CD14-positive monocyte (primary cell): ENCODE measurements around the gene ACLY. TPM values are rescaled to one million over a fixed set of nuclear protein-coding genes. Genes with fewer than 3 reads are reported as not detected.
A peak's percentile ranks its signal among the peaks of the same experiment; 100 is the strongest.

ENCODE experiments used
- DNase-seq, 3 donors: peaks; one replicate each; pipeline ENCODE4 v3.0.0-alpha.2; 2011 to 2022
- H2AFZ ChIP-seq: 2 replicates; pipeline ENCODE4 v1.6.0; 2012; ENCODE audit warnings: mild to moderate bottlenecking, low read depth, low read length, inconsistent platforms; ENCODE audit not compliant: insufficient read depth, poor library complexity, severe bottlenecking
- H3K27ac ChIP-seq, 2 donors: 1 replicate in 1 of 2; 2 replicates in 1 of 2; pipeline ENCODE4 v1.5.1; 2012 to 2013; ENCODE audit warnings: low read length in 2 of 2, control low read depth in 1 of 2, inconsistent platforms in 1 of 2, low read depth in 1 of 2, mild to moderate bottlenecking in 1 of 2
- H3K27me3 ChIP-seq, 2 donors: one replicate each; pipeline versions ENCODE4 v1.6.0 to v1.6.1; 2011 to 2013; ENCODE audit warnings: low read length in 2 of 2; ENCODE audit not compliant: control insufficient read depth in 2 of 2, insufficient read depth in 2 of 2
- H3K36me3 ChIP-seq, 2 donors: replicated peaks in 1 of 2; 1 replicate in 1 of 2; 2 replicates in 1 of 2; pipeline versions ENCODE4 v1.5.1 to v1.6.1; 2012 to 2013; ENCODE audit warnings: low read length in 2 of 2, control low read depth in 1 of 2, inconsistent platforms in 1 of 2, mild to moderate bottlenecking in 1 of 2; ENCODE audit not compliant: insufficient read depth in 2 of 2, control insufficient read depth in 1 of 2
- H3K4me1 ChIP-seq, 2 donors: 1 replicate in 1 of 2; 2 replicates in 1 of 2; pipeline versions ENCODE4 v1.5.1 to v1.6.1; 2012 to 2013; ENCODE audit warnings: low read length in 2 of 2, control low read depth in 1 of 2, inconsistent platforms in 1 of 2, mild to moderate bottlenecking in 1 of 2, moderate library complexity in 1 of 2; ENCODE audit not compliant: insufficient read depth in 2 of 2, control insufficient read depth in 1 of 2
- H3K4me2 ChIP-seq: replicated peaks from 2 replicates; pipeline ENCODE3; 2012; ENCODE audit warnings: low read length, moderate library complexity, mild to moderate bottlenecking; ENCODE audit not compliant: poor library complexity, severe bottlenecking; ENCODE audit errors: extremely low read depth
- H3K4me3 ChIP-seq, 3 experiments: fragments of 200-600 bp in 1 of 3; sonication (generic) in 1 of 3; replicated peaks in 1 of 3; 1 replicate in 2 of 3; 2 replicates in 1 of 3; pipeline ENCODE4 v1.5.1; 2011 to 2013; ENCODE audit warnings: low read length in 3 of 3, mild to moderate bottlenecking in 3 of 3, control low read depth in 2 of 3, low read depth in 2 of 3, inconsistent platforms in 1 of 3, moderate library complexity in 1 of 3
- H3K79me2 ChIP-seq: 2 replicates; pipeline ENCODE4 v1.6.0; 2012; ENCODE audit warnings: mild to moderate bottlenecking, control low read depth, inconsistent platforms, low read length, moderate library complexity; ENCODE audit not compliant: insufficient read depth
- H3K9ac ChIP-seq: 2 replicates; pipeline ENCODE4 v1.6.0; 2017; ENCODE audit warnings: low read length, mild to moderate bottlenecking; ENCODE audit not compliant: insufficient read depth, poor library complexity, severe bottlenecking
- H3K9me3 ChIP-seq, 2 donors: replicated peaks in 1 of 2; 1 replicate in 1 of 2; 2 replicates in 1 of 2; pipeline versions ENCODE4 v1.5.1 to v1.6.1; 2012 to 2013; ENCODE audit warnings: low read length in 2 of 2, control low read depth in 1 of 2; ENCODE audit not compliant: control insufficient read depth in 1 of 2, insufficient read depth in 1 of 2
- H4K20me1 ChIP-seq: 2 replicates; pipeline ENCODE4 v1.6.0; 2012; ENCODE audit warnings: mild to moderate bottlenecking, low read length, control low read depth, moderate library complexity; ENCODE audit not compliant: insufficient read depth
- H3K27ac Mint-ChIP-seq, 7 donors: one replicate each; pipeline ENCODE4 v1.8.0; 2020; ENCODE audit warnings: mild to moderate bottlenecking in 7 of 7, mixed read lengths in 7 of 7, moderate library complexity in 6 of 7, inconsistent platforms in 2 of 7
- H3K27me3 Mint-ChIP-seq, 3 donors: one replicate each; pipeline ENCODE4 v1.8.0; 2021 to 2022; ENCODE audit warnings: low read depth in 3 of 3, mild to moderate bottlenecking in 3 of 3, mixed read lengths in 3 of 3, moderate library complexity in 3 of 3, inconsistent platforms in 1 of 3
- H3K36me3 Mint-ChIP-seq, 2 donors: one replicate each; pipeline ENCODE4 v1.8.0; 2020; ENCODE audit warnings: mixed read lengths in 2 of 2, inconsistent platforms in 1 of 2, mild to moderate bottlenecking in 1 of 2
- H3K4me1 Mint-ChIP-seq: one replicate; pipeline ENCODE4 v1.8.0; 2020; ENCODE audit warnings: mild to moderate bottlenecking, mixed read lengths
- H3K4me3 Mint-ChIP-seq, 2 donors: one replicate each; pipeline ENCODE4 v1.8.0; 2020; ENCODE audit warnings: mild to moderate bottlenecking in 2 of 2, mixed read lengths in 2 of 2, moderate library complexity in 1 of 2
- H3K9me3 Mint-ChIP-seq, 7 donors: one replicate each; pipeline ENCODE4 v1.8.0; 2020 to 2022; ENCODE audit warnings: mixed read lengths in 7 of 7, mild to moderate bottlenecking in 6 of 7, moderate library complexity in 6 of 7, inconsistent platforms in 2 of 7
- WGBS: methylation state at CpG from one replicate; pipeline ENCODE4 v1.1.5; 2013; ENCODE audit warnings: missing lambda C conversion rate; ENCODE audit not compliant: insufficient coverage; 5-methylcytosine and 5-hydroxymethylcytosine counted together
- intact Hi-C, 2 donors: fragments of 100-400 bp; cut with micrococcal nuclease; formaldehyde crosslinking; loops; one replicate each; pipeline versions ENCODE4 v1.15.0 to v1.15.1; 2023
- polyA plus RNA-seq, 3 donors: library from polyadenylated mRNA; depleted of rRNA in 1 of 3; unstranded in 2 of 3; stranded (reverse) in 1 of 3; fragments of 300-500 nt in 2 of 3; fragments of >200 nt in 1 of 3; fragmentation: Illumina TruSeq in 2 of 3; gene quantifications; 1 replicate in 2 of 3; 2 replicates in 1 of 3; pipeline ENCODE4 v1.2.3, GENCODE V29; 2012 to 2021
- TF ChIP-seq, protein P1 (sequence below): fragments of 200-600 bp; IDR thresholded peaks from one replicate; pipeline ENCODE4 v1.8.0; 2022; ENCODE audit warnings: antibody characterized with exemption, mild to moderate bottlenecking

The ACLY gene
- polyA plus RNA-seq, 3 donors = 41.0 to 48.3 (median 45.1) TPM

DNA sequence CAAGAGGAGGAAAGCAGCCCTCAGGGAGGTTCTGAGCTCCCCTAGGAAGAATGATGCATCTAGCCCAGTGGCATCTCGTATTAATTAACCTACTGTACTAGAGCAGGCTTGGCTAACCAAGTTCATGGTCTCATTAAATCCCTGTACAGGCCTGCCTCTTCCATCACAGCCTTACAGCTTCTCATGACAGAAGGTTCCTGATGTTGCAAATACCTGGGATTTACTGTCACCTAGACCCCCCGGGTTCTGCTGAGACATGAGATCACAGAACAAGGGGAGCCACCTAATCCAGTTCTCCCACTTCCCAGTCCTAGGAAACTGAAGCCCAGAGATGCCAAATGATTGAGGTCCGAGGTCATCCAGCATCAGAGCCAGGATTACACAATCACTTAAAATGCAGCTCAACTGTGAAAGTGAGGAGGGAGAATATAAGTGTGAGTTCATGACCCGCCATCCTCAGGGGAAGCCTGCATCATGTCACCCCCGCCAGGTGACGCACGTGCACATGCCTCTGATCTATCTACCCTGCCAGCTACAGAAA, 23.9 kb downstream of the ACLY start:
- H3K9me3 ChIP-seq = no peaks in the 10 kb centered on the region
- DNase-seq = no peak
- H2AFZ ChIP-seq = no peak overlapping the region
- Mint-ChIP-seq H3K4me1 (no peaks in the 10 kb centered on the region), H3K27me3 (peaks cover 0 to 3% (median 0%) of the 10 kb centered on the region in 3 donors), H3K9me3 (no peaks in the 10 kb centered on the region), H3K27ac (no peak overlapping the region), H3K36me3 (peaks cover 79 to 98% of the 10 kb centered on the region in 2 donors), H3K4me3 (no peak overlapping the region)
- H3K27me3 ChIP-seq = no peaks in the 10 kb centered on the region
- no peak overlapping the region for H3K4me3 ChIP-seq
- no peaks in the 10 kb centered on the region for H4K20me1 ChIP-seq
- H3K9ac ChIP-seq = no peak overlapping the region
- intact Hi-C loops = no loop called here
- no peaks in the 10 kb centered on the region for H3K79me2 ChIP-seq
- H3K36me3 ChIP-seq = peaks cover 90 to 96% of the 10 kb centered on the region in 2 donors
- WGBS = 40% methylated on average over 2 of the region's 7 CpGs
- no peaks in the 10 kb centered on the region for H3K4me1 ChIP-seq
- no peak overlapping the region for H3K27ac ChIP-seq
- H3K4me2 ChIP-seq = no peak overlapping the region
- TF ChIP-seq, protein P1, sequence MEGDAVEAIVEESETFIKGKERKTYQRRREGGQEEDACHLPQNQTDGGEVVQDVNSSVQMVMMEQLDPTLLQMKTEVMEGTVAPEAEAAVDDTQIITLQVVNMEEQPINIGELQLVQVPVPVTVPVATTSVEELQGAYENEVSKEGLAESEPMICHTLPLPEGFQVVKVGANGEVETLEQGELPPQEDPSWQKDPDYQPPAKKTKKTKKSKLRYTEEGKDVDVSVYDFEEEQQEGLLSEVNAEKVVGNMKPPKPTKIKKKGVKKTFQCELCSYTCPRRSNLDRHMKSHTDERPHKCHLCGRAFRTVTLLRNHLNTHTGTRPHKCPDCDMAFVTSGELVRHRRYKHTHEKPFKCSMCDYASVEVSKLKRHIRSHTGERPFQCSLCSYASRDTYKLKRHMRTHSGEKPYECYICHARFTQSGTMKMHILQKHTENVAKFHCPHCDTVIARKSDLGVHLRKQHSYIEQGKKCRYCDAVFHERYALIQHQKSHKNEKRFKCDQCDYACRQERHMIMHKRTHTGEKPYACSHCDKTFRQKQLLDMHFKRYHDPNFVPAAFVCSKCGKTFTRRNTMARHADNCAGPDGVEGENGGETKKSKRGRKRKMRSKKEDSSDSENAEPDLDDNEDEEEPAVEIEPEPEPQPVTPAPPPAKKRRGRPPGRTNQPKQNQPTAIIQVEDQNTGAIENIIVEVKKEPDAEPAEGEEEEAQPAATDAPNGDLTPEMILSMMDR = no peak

DNA sequence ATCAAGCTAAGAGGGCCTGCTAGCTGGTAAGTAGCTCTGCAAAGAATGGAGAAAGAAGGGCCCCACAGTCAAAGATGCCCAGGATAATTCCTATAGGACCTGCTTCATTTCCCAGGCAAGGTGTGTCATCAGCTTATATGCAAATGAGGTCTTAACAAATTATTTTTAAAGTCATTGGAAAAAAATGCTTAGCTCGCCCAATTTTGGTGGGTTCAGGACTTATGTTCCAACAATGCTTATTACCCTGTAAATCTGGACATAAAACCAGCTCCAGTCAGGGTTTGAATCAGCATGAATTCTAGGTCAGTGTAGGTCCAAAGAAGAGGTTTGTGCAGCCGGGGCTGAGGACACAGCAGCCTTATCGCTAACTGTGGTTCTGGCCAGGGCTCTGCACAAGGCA, 25.4 kb downstream of the ACLY start:
- peak overlapping the region in 1 of 7 donors; percentile 26 for H3K27ac Mint-ChIP-seq
- H3K36me3 Mint-ChIP-seq = peaks cover 73 to 98% of the 10 kb centered on the region in 2 donors
- DNase-seq = no peak
- no peaks in the 10 kb centered on the region for H3K27me3 ChIP-seq
- no peak overlapping the region for H2AFZ ChIP-seq
- H3K79me2 ChIP-seq = no peaks in the 10 kb centered on the region
- no peak overlapping the region for H3K4me3 Mint-ChIP-seq
- 100% methylated on average over 2 of the region's 3 CpGs for WGBS
- no peak overlapping the region for H3K9ac ChIP-seq
- TF ChIP-seq, protein P1 = no peak
- no peaks in the 10 kb centered on the region for H3K4me1 Mint-ChIP-seq
- H3K27me3 Mint-ChIP-seq = peaks cover 0 to 3% (median 0%) of the 10 kb centered on the region in 3 donors
- H3K27ac ChIP-seq = no peak overlapping the region
- no peaks in the 10 kb centered on the region for H3K4me1 ChIP-seq
- intact Hi-C loops = no loop called here
- no peaks in the 10 kb centered on the region for H4K20me1 ChIP-seq
- H3K36me3 ChIP-seq = peaks cover 86 to 95% of the 10 kb centered on the region in 2 donors
- H3K4me2 ChIP-seq = no peak overlapping the region
- no peaks in the 10 kb centered on the region for H3K9me3 Mint-ChIP-seq
- H3K9me3 ChIP-seq = no peaks in the 10 kb centered on the region
- H3K4me3 ChIP-seq = no peak overlapping the region
